ENCODE data around the gene PRR20G. TPM values are rescaled to one million over a fixed set of nuclear protein-coding genes. Genes with fewer than 3 reads are reported as not detected.

The PRR20G gene
- total RNA-seq, 1 donor from 2014 or later: not detected

GRCh38 chr3:127262533-127262932 is 25.3 kb downstream of the PRR20G start:
- no peak for TF ChIP-seq POLR2AphosphoS5 (IDR thresholded peaks at IDR 0.05; ENCODE audit: insufficient read depth in 1 of 2, low read depth in 1 of 2)
- H3K9me3 ChIP-seq: no peaks in the 10 kb centered on the region
- H3K27ac ChIP-seq: no peak overlapping the region
- H3K27me3 ChIP-seq: no peaks in the 10 kb centered on the region
- peaks cover 5% of the 10 kb centered on the region for H3K4me1 ChIP-seq
- intact Hi-C loops (cut with DNase I): no loop called here
- H3K4me3 ChIP-seq: no peak overlapping the region
- DNase-seq (ENCODE audit: extremely low spot score in 2 of 2): no peak
- no peaks in the 10 kb centered on the region for H3K36me3 ChIP-seq

- H3K4me3 ChIP-seq: no peak overlapping the region
- no peak overlapping the region for H3K27ac ChIP-seq
- peaks cover 5% of the 10 kb centered on the region for H3K4me1 ChIP-seq
- no peaks in the 10 kb centered on the region for H3K9me3 ChIP-seq
- no peaks in the 10 kb centered on the region for H3K27me3 ChIP-seq
- no peaks in the 10 kb centered on the region for H3K36me3 ChIP-seq
- intact Hi-C loops (cut with DNase I): no loop called here
- TF ChIP-seq CTCF (IDR thresholded peaks at IDR 0.05) (no peak), POLR2A (IDR thresholded peaks at IDR 0.05) (no peak)
- DNase-seq (ENCODE audit: extremely low spot score in 2 of 2): peak in 1 of 2 donors; percentile 54
Measured at GRCh38 chr3:127261925-127262324, 25.9 kb downstream of the PRR20G start.

GRCh38 chr3:127260826-127261555 is 26.9 kb downstream of the PRR20G start:
- Histone ChIP-seq H3K27ac (no peak overlapping the region), H3K9me3 (no peaks in the 10 kb centered on the region), H3K36me3 (no peaks in the 10 kb centered on the region), H3K4me1 (peaks cover 5% of the 10 kb centered on the region), H3K27me3 (no peaks in the 10 kb centered on the region), H3K4me3 (no peak overlapping the region)
- peak in 1 of 2 donors; percentile 47 for DNase-seq (ENCODE audit: extremely low spot score in 2 of 2)
- TF ChIP-seq POLR2A (IDR thresholded peaks at IDR 0.05) (no peak), CTCF (IDR thresholded peaks at IDR 0.05) (no peak), POLR2AphosphoS5 (IDR thresholded peaks at IDR 0.05; ENCODE audit: insufficient read depth in 1 of 2, low read depth in 1 of 2) (no peak)
- intact Hi-C loops (cut with DNase I): no loop called here

- H3K4me1 ChIP-seq: peaks cover 5% of the 10 kb centered on the region
- TF ChIP-seq CTCF (IDR thresholded peaks at IDR 0.05) (no peak), POLR2A (IDR thresholded peaks at IDR 0.05) (no peak), POLR2AphosphoS5 (IDR thresholded peaks at IDR 0.05; ENCODE audit: insufficient read depth in 1 of 2, low read depth in 1 of 2) (no peak)
- H3K36me3 ChIP-seq: no peaks in the 10 kb centered on the region
- H3K9me3 ChIP-seq: no peaks in the 10 kb centered on the region
- no peak overlapping the region for H3K27ac ChIP-seq
- DNase-seq (ENCODE audit: extremely low spot score in 2 of 2): peak in 1 of 2 donors; percentile 20
- H3K4me3 ChIP-seq: no peak overlapping the region
- intact Hi-C loops (cut with DNase I): no loop called here
- H3K27me3 ChIP-seq: no peaks in the 10 kb centered on the region
Measured at GRCh38 chr3:127260416-127260815, 27.4 kb downstream of the PRR20G start.

GRCh38 chr3:127259882-127260281 is 28.0 kb downstream of the PRR20G start:
- Histone ChIP-seq H3K27me3 (no peaks in the 10 kb centered on the region), H3K27ac (no peak overlapping the region), H3K9me3 (no peaks in the 10 kb centered on the region), H3K4me3 (no peak overlapping the region), H3K4me1 (peaks cover 5% of the 10 kb centered on the region), H3K36me3 (no peaks in the 10 kb centered on the region)
- no peak for DNase-seq (ENCODE audit: extremely low spot score in 2 of 2)
- intact Hi-C loops (cut with DNase I): no loop called here
- no peak for TF ChIP-seq POLR2A (IDR thresholded peaks at IDR 0.05)
- TF ChIP-seq POLR2AphosphoS5 (IDR thresholded peaks at IDR 0.05; ENCODE audit: insufficient read depth in 1 of 2, low read depth in 1 of 2): no peak
- TF ChIP-seq CTCF (IDR thresholded peaks at IDR 0.05): no peak

All from vagina (tissue), 2 donors.